Natural killer cell treated with Interleukin-12 subunit alpha and Interleukin-12 subunit beta and Interleukin-15 and Interleukin-18, amount 100 ng/mL, for 72 hours (primary cell): ENCODE data around the gene TJP2. TPM values are rescaled to one million over a fixed set of nuclear protein-coding genes. Genes with fewer than 3 reads are reported as not detected.

ENCODE experiments used
- ATAC-seq, 2 donors: fragments of 150-1000 bp; cut with Tn5 transposase in 1 of 2; sonication (Bioruptor Pico), chemical (Tn5 transposase) in 1 of 2; 2 replicates each; pipeline ENCODE4 v1.10.0; 2021
- DNase-seq: peaks from one replicate; pipeline ENCODE4 v3.0.0; 2022; ENCODE audit warnings: low spot score
- H3K27ac Mint-ChIP-seq, 2 donors: 1 replicate in 1 of 2; 2 replicates in 1 of 2; pipeline ENCODE4 v1.8.0; 2022; ENCODE audit warnings: mixed read lengths in 2 of 2, mild to moderate bottlenecking in 1 of 2, moderate library complexity in 1 of 2
- H3K27me3 Mint-ChIP-seq, 2 donors: 1 replicate in 1 of 2; 2 replicates in 1 of 2; pipeline ENCODE4 v1.8.0; 2022; ENCODE audit warnings: mixed read lengths in 2 of 2
- H3K36me3 Mint-ChIP-seq: one replicate; pipeline ENCODE4 v1.8.0; 2022; ENCODE audit warnings: mixed read lengths
- H3K4me1 Mint-ChIP-seq, 2 donors: 1 replicate in 1 of 2; 2 replicates in 1 of 2; pipeline ENCODE4 v1.8.0; 2022; ENCODE audit warnings: low read depth in 2 of 2, mixed read lengths in 2 of 2, mild to moderate bottlenecking in 1 of 2
- H3K4me3 Mint-ChIP-seq: one replicate; pipeline ENCODE4 v1.8.0; 2022; ENCODE audit warnings: mixed read lengths
- H3K9me3 Mint-ChIP-seq: 2 replicates; pipeline ENCODE4 v1.8.0; 2022; ENCODE audit warnings: mixed read lengths
- total RNA-seq, 2 donors: library from RNA; stranded (reverse); gene quantifications; one replicate each; pipeline ENCODE4 v1.2.3, GENCODE V29; 2022

TJP2 gene
- total RNA-seq, 2 donors from 2014 or later: 5.1 to 10.2 TPM

DNA sequence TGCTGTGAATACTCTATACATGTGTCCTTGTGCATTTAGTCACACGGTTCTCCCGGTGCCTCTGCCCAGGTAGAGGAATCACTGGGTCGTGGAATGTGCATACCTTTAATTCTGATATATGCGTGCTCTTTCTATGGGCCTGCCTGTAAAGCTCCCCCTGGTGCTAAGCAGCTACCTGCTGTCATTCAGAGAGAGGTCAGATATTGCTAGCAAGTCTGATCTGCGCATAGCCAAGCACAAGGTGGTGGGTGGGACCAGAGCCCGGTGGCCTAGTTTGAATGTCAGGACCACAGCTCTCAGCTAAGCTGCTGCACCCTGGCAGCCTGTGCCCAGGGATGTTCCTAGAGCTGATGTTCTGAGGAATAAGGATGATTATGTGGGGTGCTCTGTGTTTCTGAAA lies 33.4 kb downstream of the TJP2 start:
- no peaks in the 10 kb centered on the region for H3K4me1 Mint-ChIP-seq
- ATAC-seq: no peak
- no peaks in the 10 kb centered on the region for H3K36me3 Mint-ChIP-seq
- H3K4me3 Mint-ChIP-seq: no peak overlapping the region
- no peak for DNase-seq
- no peaks in the 10 kb centered on the region for H3K9me3 Mint-ChIP-seq
- no peak overlapping the region for H3K27ac Mint-ChIP-seq
- no peaks in the 10 kb centered on the region for H3K27me3 Mint-ChIP-seq

DNA sequence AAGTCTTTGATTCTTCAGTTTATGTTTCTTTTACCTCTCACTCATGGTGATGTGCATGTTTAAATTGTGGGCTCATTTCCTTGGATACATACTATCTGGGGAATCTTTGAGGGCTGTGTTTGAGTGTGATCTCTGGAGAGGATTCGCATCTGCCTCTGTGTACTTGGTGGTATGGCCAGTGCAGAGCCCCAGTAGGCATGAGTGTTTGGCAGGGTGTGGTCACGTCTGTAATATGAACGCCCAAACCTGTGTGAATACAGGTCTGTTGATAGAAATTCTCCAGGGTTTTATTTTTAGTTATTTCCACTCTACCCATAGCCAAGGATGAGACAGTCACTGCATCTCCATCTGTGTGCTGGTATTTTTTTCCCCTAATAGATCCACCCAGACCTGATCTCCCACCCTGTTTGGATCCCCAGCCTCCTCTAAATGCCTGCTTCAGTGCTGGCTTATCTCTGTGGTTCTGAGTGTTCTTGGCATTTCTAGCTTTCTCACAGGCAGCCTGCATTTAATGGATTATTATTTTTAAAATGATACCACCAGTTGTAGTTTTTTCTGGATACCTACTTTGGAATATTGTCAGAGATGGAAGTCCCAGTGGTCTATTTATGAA lies 37.5 kb downstream of the TJP2 start:
- ATAC-seq (no peak), DNase-seq (no peak)
- Mint-ChIP-seq H3K9me3 (no peaks in the 10 kb centered on the region), H3K4me1 (no peaks in the 10 kb centered on the region), H3K27me3 (no peaks in the 10 kb centered on the region), H3K27ac (no peak overlapping the region), H3K4me3 (no peak overlapping the region), H3K36me3 (no peaks in the 10 kb centered on the region)

DNA sequence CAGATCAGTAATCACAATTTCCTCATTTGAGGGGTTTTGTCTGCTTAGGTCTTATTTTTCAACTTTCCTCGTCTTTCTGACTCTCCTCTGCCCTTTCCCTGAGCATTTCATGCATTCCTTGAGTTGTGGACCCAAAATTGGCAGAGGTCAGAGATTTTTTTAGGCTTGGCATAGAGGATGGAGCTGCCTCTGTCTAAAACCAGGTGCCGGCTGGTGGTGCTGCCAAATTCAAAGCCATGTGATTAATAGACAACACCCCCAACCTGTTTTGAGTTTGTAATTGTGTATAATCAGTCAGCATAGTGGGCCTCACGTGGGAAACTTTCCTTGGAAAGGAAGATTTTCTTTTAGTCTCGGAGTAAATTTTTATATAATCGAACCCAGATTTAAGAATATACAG lies 39.6 kb downstream of the TJP2 start:
- DNase-seq: no peak
- no peaks in the 10 kb centered on the region for H3K4me1 Mint-ChIP-seq
- no peak overlapping the region for H3K4me3 Mint-ChIP-seq
- H3K36me3 Mint-ChIP-seq: no peaks in the 10 kb centered on the region
- H3K9me3 Mint-ChIP-seq: no peaks in the 10 kb centered on the region
- no peaks in the 10 kb centered on the region for H3K27me3 Mint-ChIP-seq
- H3K27ac Mint-ChIP-seq: no peak overlapping the region
- no peak for ATAC-seq

DNA sequence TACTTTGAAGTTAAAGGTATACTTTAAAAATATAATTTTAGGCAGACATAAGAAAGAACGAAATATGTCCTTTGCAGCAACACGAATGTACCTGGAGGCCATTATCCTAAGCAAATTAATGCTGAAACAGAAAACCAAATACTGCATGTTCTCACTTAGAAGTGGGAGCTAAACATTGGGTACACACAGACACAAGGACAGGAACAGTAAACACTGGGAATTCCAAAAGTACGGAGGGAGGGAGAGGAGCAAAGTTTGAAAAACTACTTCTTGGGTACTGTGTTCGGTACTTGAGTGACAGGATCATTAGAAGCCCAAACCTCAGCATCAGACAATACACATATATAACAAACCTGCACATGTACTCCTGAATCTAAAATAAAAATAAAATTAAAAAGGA lies 40.9 kb downstream of the TJP2 start:
- Mint-ChIP-seq H3K4me3 (no peak overlapping the region), H3K9me3 (no peaks in the 10 kb centered on the region), H3K36me3 (no peaks in the 10 kb centered on the region), H3K27ac (no peak overlapping the region), H3K27me3 (no peaks in the 10 kb centered on the region), H3K4me1 (no peaks in the 10 kb centered on the region)
- ATAC-seq (no peak), DNase-seq (no peak)

GRCh38 chr9:69215774-69216485 lies 41.9 kb downstream of the TJP2 start:
- no peaks in the 10 kb centered on the region for H3K36me3 Mint-ChIP-seq
- H3K4me1 Mint-ChIP-seq: no peaks in the 10 kb centered on the region
- ATAC-seq (no peak), DNase-seq (no peak)
- no peaks in the 10 kb centered on the region for H3K9me3 Mint-ChIP-seq
- no peaks in the 10 kb centered on the region for H3K27me3 Mint-ChIP-seq
- no peak overlapping the region for H3K4me3 Mint-ChIP-seq
- H3K27ac Mint-ChIP-seq: no peak overlapping the region

DNA sequence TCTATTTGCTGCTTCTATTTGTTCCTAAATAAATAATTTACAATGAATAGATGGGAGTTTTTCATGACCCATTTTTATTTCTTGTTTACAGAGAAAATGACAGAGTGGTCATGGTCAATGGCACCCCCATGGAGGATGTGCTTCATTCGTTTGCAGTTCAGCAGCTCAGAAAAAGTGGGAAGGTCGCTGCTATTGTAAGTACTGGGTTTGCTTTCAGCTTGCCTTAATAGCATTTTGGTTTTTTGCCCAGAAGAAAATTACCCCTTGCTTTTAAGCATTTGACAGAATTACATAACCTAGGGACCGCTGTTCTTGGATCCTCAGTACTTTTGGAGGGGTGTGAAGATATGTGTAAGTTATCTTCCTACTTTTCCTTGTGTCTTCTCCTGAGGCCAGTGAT lies 44.1 kb downstream of the TJP2 start:
- no peaks in the 10 kb centered on the region for H3K4me1 Mint-ChIP-seq
- H3K9me3 Mint-ChIP-seq: no peaks in the 10 kb centered on the region
- H3K36me3 Mint-ChIP-seq: no peaks in the 10 kb centered on the region
- no peak for DNase-seq
- H3K4me3 Mint-ChIP-seq: no peak overlapping the region
- H3K27ac Mint-ChIP-seq: no peak overlapping the region
- no peaks in the 10 kb centered on the region for H3K27me3 Mint-ChIP-seq
- ATAC-seq: no peak

DNA sequence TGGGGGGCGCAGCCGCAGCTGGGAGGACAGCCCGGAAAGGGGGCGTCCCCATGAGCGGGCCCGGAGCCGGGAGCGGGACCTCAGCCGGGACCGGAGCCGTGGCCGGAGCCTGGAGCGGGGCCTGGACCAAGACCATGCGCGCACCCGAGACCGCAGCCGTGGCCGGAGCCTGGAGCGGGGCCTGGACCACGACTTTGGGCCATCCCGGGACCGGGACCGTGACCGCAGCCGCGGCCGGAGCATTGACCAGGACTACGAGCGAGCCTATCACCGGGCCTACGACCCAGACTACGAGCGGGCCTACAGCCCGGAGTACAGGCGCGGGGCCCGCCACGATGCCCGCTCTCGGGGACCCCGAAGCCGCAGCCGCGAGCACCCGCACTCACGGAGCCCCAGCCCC lies 47.0 kb downstream of the TJP2 start:
- no peaks in the 10 kb centered on the region for H3K27me3 Mint-ChIP-seq

GRCh38 chr9:69222970-69223369 lies 48.9 kb downstream of the TJP2 start:
- H3K4me3 Mint-ChIP-seq: no peak overlapping the region
- DNase-seq: no peak
- H3K4me1 Mint-ChIP-seq: no peaks in the 10 kb centered on the region
- H3K27me3 Mint-ChIP-seq: no peaks in the 10 kb centered on the region
- no peaks in the 10 kb centered on the region for H3K9me3 Mint-ChIP-seq
- no peak for ATAC-seq
- no peaks in the 10 kb centered on the region for H3K36me3 Mint-ChIP-seq
- H3K27ac Mint-ChIP-seq: no peak overlapping the region

More for the DNA sequence above, 47.0 kb downstream of the TJP2 start:
- Mint-ChIP-seq H3K36me3 (no peaks in the 10 kb centered on the region), H3K27ac (no peak overlapping the region), H3K4me1 (no peaks in the 10 kb centered on the region), H3K4me3 (no peak overlapping the region), H3K9me3 (no peaks in the 10 kb centered on the region)
- ATAC-seq (peak in 1 of 2 donors; percentile 20), DNase-seq (no peak)

- no peaks in the 10 kb centered on the region for H3K27me3 Mint-ChIP-seq
- ATAC-seq (no peak), DNase-seq (no peak)
- no peak overlapping the region for H3K4me3 Mint-ChIP-seq
- H3K4me1 Mint-ChIP-seq: no peaks in the 10 kb centered on the region
- H3K36me3 Mint-ChIP-seq: no peaks in the 10 kb centered on the region
- H3K9me3 Mint-ChIP-seq: no peaks in the 10 kb centered on the region
- H3K27ac Mint-ChIP-seq: no peak overlapping the region
Observed at GRCh38 chr9:69223605-69224004, 49.5 kb downstream of the TJP2 start.

- DNase-seq: no peak
- no peaks in the 10 kb centered on the region for H3K27me3 Mint-ChIP-seq
- H3K4me1 Mint-ChIP-seq: no peaks in the 10 kb centered on the region
- ATAC-seq: no peak
- no peaks in the 10 kb centered on the region for H3K36me3 Mint-ChIP-seq
- H3K27ac Mint-ChIP-seq: no peak overlapping the region
- H3K4me3 Mint-ChIP-seq: no peak overlapping the region
- H3K9me3 Mint-ChIP-seq: no peaks in the 10 kb centered on the region
Observed at GRCh38 chr9:69229367-69229766, 55.3 kb downstream of the TJP2 start.

- H3K4me1 Mint-ChIP-seq: no peaks in the 10 kb centered on the region
- no peaks in the 10 kb centered on the region for H3K27me3 Mint-ChIP-seq
- H3K4me3 Mint-ChIP-seq: no peak overlapping the region
- H3K27ac Mint-ChIP-seq: no peak overlapping the region
- H3K9me3 Mint-ChIP-seq: no peaks in the 10 kb centered on the region
- DNase-seq: no peak
- ATAC-seq: no peak
- H3K36me3 Mint-ChIP-seq: no peaks in the 10 kb centered on the region
Observed at GRCh38 chr9:69232135-69232534, 58.1 kb downstream of the TJP2 start.

- H3K36me3 Mint-ChIP-seq: no peaks in the 10 kb centered on the region
- ATAC-seq: no peak
- no peak for DNase-seq
- no peaks in the 10 kb centered on the region for H3K27me3 Mint-ChIP-seq
- no peak overlapping the region for H3K27ac Mint-ChIP-seq
- no peaks in the 10 kb centered on the region for H3K4me1 Mint-ChIP-seq
- H3K9me3 Mint-ChIP-seq: no peaks in the 10 kb centered on the region
- H3K4me3 Mint-ChIP-seq: no peak overlapping the region
Observed at GRCh38 chr9:69234683-69235082, 60.6 kb downstream of the TJP2 start.

DNA sequence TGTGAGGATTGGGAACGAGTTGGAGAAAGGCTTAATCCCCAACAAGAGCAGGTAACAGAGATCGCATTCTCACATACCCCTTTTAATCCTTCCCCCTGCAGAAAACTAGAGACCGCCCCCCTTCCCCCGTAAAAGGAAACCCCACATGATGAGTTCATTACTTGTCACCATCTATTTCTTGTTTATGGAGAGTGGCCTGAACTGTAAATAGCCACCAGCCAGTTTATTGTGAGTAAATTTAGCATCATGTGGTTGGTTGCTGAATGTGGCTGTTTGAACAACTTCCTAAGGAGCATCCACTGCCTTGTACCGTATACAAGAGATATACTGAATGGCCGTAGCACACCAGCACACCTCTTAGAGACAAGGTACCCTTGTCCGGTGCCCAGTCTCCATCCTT lies 62.1 kb downstream of the TJP2 start:
- Mint-ChIP-seq H3K4me3 (no peak overlapping the region), H3K36me3 (no peaks in the 10 kb centered on the region)

GRCh38 chr9:69237702-69238295 lies 63.7 kb downstream of the TJP2 start:
- no peak overlapping the region for H3K4me3 Mint-ChIP-seq
- no peaks in the 10 kb centered on the region for H3K4me1 Mint-ChIP-seq
- no peaks in the 10 kb centered on the region for H3K9me3 Mint-ChIP-seq

More for the DNA sequence above, 62.1 kb downstream of the TJP2 start:
- DNase-seq: no peak
- no peak overlapping the region for H3K27ac Mint-ChIP-seq
- H3K9me3 Mint-ChIP-seq: no peaks in the 10 kb centered on the region
- H3K4me1 Mint-ChIP-seq: no peaks in the 10 kb centered on the region
- ATAC-seq: no peak
- no peaks in the 10 kb centered on the region for H3K27me3 Mint-ChIP-seq

More at GRCh38 chr9:69237702-69238295, 63.7 kb downstream of the TJP2 start:
- ATAC-seq: no peak
- no peak for DNase-seq
- H3K27me3 Mint-ChIP-seq: no peaks in the 10 kb centered on the region
- H3K27ac Mint-ChIP-seq: no peak overlapping the region
- H3K36me3 Mint-ChIP-seq: no peaks in the 10 kb centered on the region
